GM19099 (cell line): ENCODE data around the gene PHLDB1.

Source experiments
- POLR2A ChIP-seq: IDR thresholded peaks from 3 replicates; pipeline ENCODE4 v1.6.1; 2011; ENCODE audit warnings: low read depth; ENCODE audit not compliant: insufficient read length; ENCODE audit errors: extremely low read depth

PHLDB1 gene

DNA sequence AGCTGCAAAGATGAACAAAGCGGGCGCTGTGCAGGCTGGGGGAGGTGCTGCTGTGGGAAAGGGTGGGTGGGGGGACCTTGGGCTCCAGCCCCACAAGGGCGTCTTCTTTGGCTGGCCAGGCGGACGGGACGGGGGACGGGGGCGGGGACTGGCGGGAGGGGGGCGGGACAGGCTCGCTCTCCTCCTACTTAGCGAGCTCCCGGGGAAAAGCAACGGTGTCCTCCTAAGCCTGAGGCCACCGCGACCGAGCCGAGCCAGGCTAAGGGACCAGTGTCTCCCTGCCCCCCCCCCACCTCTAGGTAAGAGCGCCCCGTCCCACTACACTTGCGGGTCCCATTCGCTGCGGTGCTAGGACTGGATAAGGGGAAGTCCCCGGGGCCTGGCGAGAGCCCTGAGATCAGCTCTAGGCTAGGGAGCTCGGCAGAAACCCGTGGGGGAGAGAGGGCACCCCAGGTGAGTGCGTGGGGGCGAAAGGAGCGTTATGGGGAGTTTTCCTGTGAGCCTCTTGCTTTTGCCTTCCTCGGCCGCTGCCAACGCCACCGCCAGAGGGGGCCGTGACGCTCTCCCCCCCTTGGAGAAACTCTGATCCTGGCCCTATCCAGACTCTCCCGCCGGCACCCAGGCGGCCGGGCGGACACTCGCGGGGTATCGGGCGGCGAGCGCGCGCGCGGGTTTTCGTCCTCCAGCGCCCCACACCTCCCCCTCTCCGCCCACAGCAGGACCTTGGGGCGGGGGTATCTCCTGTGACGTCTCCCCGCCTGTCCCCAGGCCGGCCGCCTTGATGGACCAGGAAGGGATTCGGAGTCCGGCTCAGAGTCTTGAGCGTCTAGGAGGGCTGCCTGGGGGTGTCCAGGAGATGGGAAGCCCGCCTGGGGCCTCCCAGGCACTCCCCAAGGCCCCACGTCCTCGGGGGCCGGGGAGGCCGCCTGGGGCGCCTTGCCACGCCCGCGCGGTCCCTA, at the start of gene PHLDB1:
PHLDB1 (plus strand) TSS at position 215 of the 959 bp plus-strand sequence. CDS start 6,222 bp downstream, outside the sequence.
- no peak for TF ChIP-seq POLR2A

DNA sequence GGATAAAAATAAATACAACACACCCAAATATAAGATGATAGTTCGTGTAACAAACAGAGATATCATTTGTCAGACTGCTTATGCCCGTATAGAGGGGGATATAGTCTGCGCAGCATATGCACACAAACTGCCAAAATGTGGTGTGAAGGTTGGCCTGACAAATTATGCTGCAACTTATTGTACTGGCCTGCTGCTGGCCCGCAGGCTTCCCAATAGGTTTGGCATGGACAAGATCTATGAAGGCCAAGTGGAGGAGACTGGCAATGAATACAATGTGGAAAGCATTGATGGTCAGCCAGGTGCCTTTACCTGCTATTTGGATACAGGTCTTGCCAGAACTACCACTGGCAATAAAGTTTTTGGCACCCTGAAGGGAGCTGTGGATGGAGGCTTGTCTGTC, 46.6 kb upstream of the PHLDB1 start:
- no peak for TF ChIP-seq POLR2A

DNA sequence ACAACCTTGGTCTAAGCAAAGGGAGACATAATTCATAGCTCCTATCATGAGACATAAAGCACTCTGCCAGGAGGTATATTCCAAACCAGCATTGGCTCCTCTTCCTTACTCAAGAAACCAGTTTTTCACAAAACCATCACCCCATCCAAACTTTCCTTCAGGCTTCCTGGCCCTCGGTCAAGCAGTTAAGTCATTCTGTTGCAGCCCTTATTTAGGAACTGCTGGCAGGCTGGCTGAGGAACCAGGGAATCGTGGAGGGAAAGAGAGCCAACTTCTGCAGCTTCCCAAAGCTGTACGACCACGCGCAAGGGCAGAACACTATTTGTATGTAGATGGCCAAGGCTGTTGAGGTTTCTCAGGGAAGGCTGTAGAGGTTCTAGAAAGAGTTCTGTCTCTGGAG, 42.4 kb upstream of the PHLDB1 start:
- no peak for TF ChIP-seq POLR2A

DNA sequence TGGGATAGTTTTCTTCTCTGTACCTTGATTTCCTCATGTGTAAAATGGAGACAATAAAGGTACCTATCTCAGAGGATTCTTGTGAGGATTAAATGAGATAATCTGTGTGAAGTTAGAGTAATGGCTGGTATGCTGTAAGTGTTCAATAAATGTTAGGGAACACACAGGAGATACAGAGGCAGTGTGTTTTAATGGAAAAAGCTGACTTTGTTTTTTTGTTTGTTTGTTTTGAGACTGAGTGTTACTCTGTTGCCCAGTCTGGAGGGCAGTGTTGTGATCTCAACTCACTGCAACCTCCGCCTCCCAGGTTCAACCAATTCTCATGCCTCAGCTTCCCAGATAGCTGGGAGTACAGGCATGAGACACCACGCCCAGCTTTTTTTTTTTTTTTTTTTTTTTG, 37.7 kb upstream of the PHLDB1 start:
- no peak for TF ChIP-seq POLR2A

DNA sequence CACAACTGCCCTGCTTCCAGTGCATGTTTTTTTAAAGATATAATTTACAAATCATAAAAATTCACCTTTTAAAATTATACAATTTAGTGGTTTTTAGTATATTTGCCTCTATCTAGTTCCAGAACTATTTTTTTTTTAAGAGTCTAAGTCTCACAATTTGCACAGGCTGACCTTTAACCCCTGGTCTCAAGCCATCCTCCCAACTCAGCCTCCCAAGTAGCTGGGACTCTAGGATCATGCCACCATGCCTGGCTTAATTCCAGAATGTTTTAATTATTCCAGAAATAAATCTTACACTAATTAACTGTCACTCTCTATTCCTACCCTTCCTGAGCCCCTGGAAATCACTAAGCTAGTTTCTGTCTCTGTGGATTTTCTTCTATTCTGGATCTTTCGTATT, 36.6 kb upstream of the PHLDB1 start:
- TF ChIP-seq POLR2A = no peak

DNA sequence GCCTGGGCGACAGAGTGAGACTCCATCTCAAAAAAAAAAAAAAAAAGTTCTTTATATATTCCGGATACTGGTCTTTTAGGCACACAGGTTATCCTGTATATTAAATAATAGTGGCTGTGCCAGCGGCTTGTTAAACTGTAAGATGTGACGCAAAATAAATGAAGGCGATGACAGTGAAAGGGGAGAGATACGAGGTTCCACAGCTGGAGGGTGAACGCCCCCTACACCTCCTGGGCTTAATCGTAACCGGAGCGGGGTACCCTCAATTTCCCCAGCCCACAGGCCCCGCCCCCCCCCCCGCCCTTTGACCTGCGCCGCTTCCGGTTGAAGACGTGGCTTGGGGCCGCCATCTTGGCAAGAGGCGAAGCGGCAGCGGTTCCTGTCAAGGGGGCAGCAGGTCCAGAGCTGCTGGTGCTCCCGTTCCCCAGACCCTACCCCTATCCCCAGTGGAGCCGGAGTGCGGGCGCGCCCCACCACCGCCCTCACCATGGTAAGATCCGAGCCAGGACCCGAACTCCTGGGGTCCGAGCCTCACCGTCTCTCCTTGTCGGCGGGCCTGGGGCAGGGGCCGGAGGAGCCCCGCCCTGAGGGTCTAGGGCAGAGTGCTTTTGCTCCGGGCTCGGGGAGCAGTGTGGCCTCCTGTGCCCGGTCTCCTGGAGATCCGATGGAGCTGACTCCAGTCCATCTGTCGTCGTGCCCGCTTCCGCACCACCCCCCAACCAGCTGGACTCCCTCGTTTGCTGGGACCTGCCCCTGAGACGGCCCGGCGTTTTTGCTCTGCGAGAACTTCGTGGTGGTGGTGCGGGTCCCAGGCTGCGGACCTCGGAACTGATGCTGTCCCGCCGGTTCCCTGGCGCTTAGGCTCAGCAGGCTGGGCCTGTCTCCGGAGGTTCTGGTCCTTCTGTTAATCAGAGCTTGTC, 35.1 kb upstream of the PHLDB1 start, which contains the start of gene ARCN1:
ARCN1 (plus strand) TSS at position 349 of the 920 bp plus-strand sequence; CDS start at position 488, 139 bp downstream.
- TF ChIP-seq POLR2A = peak; percentile 94

DNA sequence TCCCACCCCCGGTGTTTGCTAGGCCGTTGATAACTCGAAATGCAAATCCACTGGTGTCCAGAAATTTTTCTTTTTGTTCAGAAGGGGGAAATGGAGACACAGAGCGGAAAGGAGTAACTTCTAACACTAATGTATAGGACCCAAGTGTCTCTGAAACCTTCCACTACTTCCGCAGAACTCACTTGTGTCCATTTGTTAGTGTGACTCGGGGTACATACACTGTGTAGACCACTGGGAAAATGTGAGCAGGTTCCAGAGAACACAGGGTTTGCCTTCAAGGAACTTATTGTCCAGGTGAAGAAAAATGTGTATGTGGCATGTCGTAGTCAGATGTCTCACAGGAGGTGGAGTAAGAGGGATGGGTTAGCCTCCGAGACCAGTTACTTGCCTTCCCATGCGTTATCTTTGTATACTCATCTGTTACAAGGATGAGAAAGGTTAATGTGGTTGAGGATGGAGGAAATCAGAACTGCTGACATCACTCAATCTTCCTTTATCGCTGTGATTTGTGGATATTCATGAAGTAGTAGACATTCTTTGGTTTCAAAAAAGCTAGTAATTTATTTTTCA, 34.3 kb upstream of the PHLDB1 start:
- TF ChIP-seq POLR2A = no peak

DNA sequence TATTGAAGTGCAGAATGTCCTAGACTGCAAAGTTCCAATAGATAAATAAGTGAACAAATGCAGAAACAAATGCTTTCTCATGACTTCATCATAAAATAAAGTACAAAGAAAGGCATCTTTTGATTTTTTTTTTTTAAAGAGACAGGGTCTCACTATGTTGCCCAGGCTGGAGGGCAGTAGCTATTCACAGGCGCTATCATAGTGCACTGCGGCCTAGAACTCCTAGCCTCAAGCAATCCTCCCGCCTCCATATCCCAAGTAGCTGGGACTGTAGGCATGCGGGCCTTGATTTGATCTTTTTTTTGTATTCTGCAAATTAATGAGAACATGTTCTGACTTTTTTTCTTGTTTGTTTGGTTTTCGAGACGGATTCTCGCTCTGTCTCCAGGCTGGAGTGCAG, 32.8 kb upstream of the PHLDB1 start:
- no peak for TF ChIP-seq POLR2A

DNA sequence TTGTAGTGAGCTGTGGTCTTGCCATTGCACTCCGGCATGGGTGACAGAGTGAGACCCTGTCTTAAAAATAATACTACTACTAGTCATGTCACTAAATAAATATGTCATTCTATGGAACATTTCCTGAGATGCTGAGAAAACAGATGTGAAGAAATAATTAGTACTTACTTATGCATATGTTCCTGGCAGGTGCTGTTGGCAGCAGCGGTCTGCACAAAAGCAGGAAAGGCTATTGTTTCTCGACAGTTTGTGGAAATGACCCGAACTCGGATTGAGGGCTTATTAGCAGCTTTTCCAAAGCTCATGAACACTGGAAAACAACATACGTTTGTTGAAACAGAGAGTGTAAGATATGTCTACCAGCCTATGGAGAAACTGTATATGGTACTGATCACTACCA, 26.4 kb upstream of the PHLDB1 start:
- TF ChIP-seq POLR2A = no peak

DNA sequence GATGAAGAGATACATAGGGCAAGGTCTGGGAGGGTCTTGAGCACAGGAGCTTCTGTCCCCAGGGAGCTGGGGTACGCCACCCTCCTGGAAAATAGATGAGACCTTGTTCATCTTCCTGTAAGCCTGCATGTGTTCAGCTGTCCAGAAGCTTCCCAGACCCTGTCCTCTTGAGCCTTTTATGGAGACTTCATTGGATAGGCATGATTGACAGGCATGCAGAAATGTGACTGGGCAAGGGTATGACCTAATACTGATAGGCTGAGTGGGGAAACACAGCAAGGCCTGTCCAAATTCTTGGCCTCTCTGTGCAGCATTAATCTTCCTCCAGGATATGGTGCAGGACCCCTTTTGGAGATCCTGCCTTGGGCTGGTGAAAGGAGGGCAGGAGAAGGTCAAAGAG, 19.5 kb upstream of the PHLDB1 start:
- no peak for TF ChIP-seq POLR2A

DNA sequence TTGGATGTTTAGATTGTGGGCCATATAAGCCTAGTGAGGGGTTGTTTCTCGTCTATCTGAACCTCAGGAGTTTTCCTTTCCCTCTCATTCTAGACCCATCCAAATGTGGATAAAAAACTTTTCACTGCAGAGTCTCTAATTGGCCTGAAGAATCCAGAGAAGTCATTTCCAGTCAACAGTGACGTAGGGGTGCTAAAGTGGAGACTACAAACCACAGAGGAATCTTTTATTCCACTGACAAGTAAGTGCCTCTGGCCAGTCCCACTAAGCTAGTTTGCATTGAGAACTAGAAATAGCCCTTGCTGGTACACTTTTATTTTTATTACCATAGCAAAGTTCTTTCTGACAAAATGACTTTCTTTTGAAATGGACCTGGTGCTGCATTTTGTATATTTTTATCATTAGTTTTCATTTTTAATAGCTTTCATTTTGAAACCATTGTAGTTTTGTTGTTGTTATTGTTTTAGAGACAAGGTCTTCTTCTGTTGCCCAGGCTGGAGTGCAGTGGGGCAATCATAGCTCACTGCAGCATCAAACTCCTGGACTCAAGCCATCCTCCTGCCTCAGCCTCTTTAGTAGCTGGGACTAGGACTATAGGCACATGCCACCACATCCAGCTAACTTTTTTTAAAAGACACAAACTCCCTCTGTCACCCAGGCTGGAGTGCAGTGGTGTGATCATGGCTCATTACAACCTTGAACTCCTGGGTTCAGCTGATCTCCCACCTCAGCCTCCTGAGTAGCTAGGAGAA, 14.6 kb upstream of the PHLDB1 start:
- TF ChIP-seq POLR2A = no peak

DNA sequence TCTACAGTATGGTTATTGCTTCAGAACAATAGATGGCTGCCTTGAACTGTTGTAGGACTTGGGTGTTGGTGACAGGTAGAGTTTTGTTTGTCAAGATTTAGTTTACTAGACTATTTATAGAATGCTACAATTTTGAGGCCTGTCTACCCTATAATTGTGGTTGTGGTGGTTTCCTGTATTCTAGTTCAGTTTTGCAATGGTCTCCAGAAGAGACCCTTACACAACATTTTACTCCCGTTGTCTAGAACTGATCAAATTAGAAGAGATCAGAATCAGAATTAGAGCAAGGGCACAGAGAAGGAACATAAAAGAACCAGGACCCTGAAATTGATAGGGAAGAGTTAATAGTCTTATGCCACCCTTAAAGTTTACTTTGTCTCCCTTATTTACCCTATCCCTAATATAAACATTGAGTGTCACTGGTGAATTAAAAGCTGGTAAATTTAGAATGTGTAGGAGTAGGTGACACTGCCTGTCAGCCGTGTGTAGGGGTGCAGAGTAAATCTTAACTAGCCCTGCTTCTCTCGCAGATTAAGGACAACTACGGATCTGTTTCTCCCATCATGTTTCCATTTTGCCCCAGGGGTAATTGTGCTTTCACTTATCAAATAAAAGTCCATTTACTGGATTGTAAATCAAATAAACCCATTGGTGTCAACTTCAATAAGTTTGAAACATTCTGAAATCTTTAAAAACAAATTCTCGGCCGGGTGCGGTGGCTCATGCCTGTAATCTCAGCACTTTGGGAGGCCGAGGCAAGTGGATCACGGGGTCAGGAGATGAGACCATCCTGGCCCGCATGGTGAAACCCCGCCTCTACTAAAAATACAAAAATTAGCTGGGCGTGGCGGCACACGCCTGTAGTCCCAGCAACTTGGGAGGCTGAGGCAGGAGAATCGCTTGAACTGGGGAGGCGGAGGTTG, 10.9 kb upstream of the PHLDB1 start:
- no peak for TF ChIP-seq POLR2A

DNA sequence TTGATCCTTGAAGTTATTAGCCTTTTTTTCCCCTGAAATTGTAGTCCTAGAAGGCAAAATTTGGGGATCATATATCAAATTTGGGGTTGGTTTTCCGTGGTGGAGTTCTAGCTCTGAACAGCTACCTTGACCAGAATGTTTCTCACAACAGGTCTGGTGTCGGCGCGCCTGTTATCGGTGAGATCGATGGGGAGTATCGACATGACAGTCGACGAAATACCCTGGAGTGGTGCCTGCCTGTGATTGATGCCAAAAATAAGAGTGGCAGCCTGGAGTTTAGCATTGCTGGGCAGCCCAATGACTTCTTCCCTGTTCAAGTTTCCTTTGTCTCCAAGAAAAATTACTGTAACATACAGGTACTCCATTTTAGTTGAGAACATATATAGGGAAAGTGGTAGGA, 9.9 kb upstream of the PHLDB1 start:
- no peak for TF ChIP-seq POLR2A
